Tibial artery (tissue), 4 donors: Measurements from ENCODE around the gene CDO1.
"Not testable (repeated sequence)": the region's sequence is repeated elsewhere in the genome, so short reads cannot be mapped to it uniquely, and the experiment has no call there.

Experiments
- DNase-seq, 2 donors: peaks; one replicate each; pipeline ENCODE4 v3.0.0-alpha.2; 2019
- H3K27ac ChIP-seq, 2 donors: fragments of 200-600 bp; sonication (generic) in 1 of 2; 1 replicate in 1 of 2; 2 replicates in 1 of 2; pipeline ENCODE4 v1.5.1; 2018 to 2019; ENCODE audit warnings: mild to moderate bottlenecking in 1 of 2
- H3K27me3 ChIP-seq, 2 donors: fragments of 200-600 bp; sonication (generic) in 1 of 2; one replicate each; pipeline versions ENCODE4 v1.5.1 to v1.6.0; 2016 to 2019
- H3K36me3 ChIP-seq, 3 donors: fragments of 200-600 bp; sonication (generic) in 2 of 3; one replicate each; pipeline ENCODE4 v1.5.1; 2016 to 2019; ENCODE audit warnings: mild to moderate bottlenecking in 2 of 3
- H3K4me1 ChIP-seq, 4 donors: fragments of 200-600 bp; sonication (generic) in 2 of 4; 1 replicate in 3 of 4; 2 replicates in 1 of 4; pipeline ENCODE4 v1.5.1; 2016 to 2019
- H3K4me3 ChIP-seq, 2 donors: fragments of 200-600 bp; sonication (generic) in 1 of 2; 1 replicate in 1 of 2; 2 replicates in 1 of 2; pipeline ENCODE4 v1.5.1; 2018 to 2019; ENCODE audit warnings: mild to moderate bottlenecking in 2 of 2
- H3K9me3 ChIP-seq, 3 donors: fragments of 200-600 bp; sonication (generic) in 1 of 3; one replicate each; pipeline ENCODE4 v1.5.1; 2016 to 2019
- CTCF ChIP-seq, 2 experiments: fragments of 200-600 bp in 1 of 2; fragments of 450-650 bp in 1 of 2; IDR thresholded peaks; one replicate each; pipeline ENCODE4 v1.5.1; 2017 to 2019; ENCODE audit warnings: antibody characterized with exemption in 2 of 2, mild to moderate bottlenecking in 1 of 2, moderate library complexity in 1 of 2
- intact Hi-C: fragments of 100-400 bp; cut with DNase I; formaldehyde crosslinking; loops from one replicate; pipeline ENCODE4 v1.15.0; 2023; ENCODE audit warnings: low total_unique reads

Gene CDO1

GRCh38 chr5:115810761-115811160 lies 5.7 kb downstream of the CDO1 start:
- intact Hi-C loops, result no loop called here

GRCh38 chr5:115809946-115810345 lies 6.5 kb downstream of the CDO1 start:
- Histone ChIP-seq H3K4me3 (no peak overlapping the region), H3K27me3 (peaks cover 0 to 12% of the 10 kb centered on the region in 2 donors), H3K27ac (no peak overlapping the region), H3K36me3 (peaks cover 0 to 8% (median 4%) of the 10 kb centered on the region in 3 donors), H3K4me1 (no peaks in the 10 kb centered on the region), H3K9me3 (no peaks in the 10 kb centered on the region)
- DNase-seq, result no peak
- intact Hi-C loops, result no loop called here
- no peak for TF ChIP-seq CTCF (IDR thresholded peaks at IDR 0.05)

More at GRCh38 chr5:115810761-115811160, 5.7 kb downstream of the CDO1 start:
- Histone ChIP-seq H3K27me3 (peaks cover 0 to 20% of the 10 kb centered on the region in 2 donors), H3K27ac (no peak overlapping the region), H3K4me3 (no peak overlapping the region), H3K4me1 (peaks cover 0 to 7% (median 4%) of the 10 kb centered on the region in 4 donors), H3K9me3 (no peaks in the 10 kb centered on the region), H3K36me3 (peaks cover 0 to 4% (median 4%) of the 10 kb centered on the region in 3 donors)
- no peak for TF ChIP-seq CTCF (IDR thresholded peaks at IDR 0.05)
- DNase-seq, result no peak

- H3K27ac ChIP-seq, H3K4me3 ChIP-seq, H3K4me1 ChIP-seq, intact Hi-C loops, DNase-seq, H3K9me3 ChIP-seq, H3K36me3 ChIP-seq, H3K27me3 ChIP-seq: not testable (repeated sequence)
These were observed 8.4 kb downstream of the CDO1 start for GRCh38 chr5:115808066-115808465.

- no peaks in the 10 kb centered on the region for H3K9me3 ChIP-seq
- intact Hi-C loops, result no loop called here
- no peaks in the 10 kb centered on the region for H3K4me1 ChIP-seq
- H3K4me3 ChIP-seq, result no peak overlapping the region
- peaks cover 0 to 4% of the 10 kb centered on the region in 2 donors for H3K27me3 ChIP-seq
- H3K36me3 ChIP-seq, result peaks cover 0 to 8% (median 3%) of the 10 kb centered on the region in 3 donors
- TF ChIP-seq CTCF (IDR thresholded peaks at IDR 0.05), result no peak
- no peak overlapping the region for H3K27ac ChIP-seq
- DNase-seq, result no peak
These were observed 8.8 kb downstream of the CDO1 start for GRCh38 chr5:115807654-115808052.

GRCh38 chr5:115806986-115807653 lies 9.3 kb downstream of the CDO1 start:
- Histone ChIP-seq H3K27me3 (no peaks in the 10 kb centered on the region), H3K27ac (no peak overlapping the region), H3K36me3 (peaks cover 0 to 8% (median 0%) of the 10 kb centered on the region in 3 donors), H3K4me1 (no peaks in the 10 kb centered on the region), H3K4me3 (no peak overlapping the region), H3K9me3 (no peaks in the 10 kb centered on the region)
- no peak for TF ChIP-seq CTCF (IDR thresholded peaks at IDR 0.05)
- DNase-seq, result no peak
- intact Hi-C loops, result no loop called here

GRCh38 chr5:115801984-115802383 lies 14.5 kb downstream of the CDO1 start:
- peaks cover 0 to 4% (median 0%) of the 10 kb centered on the region in 3 donors for H3K36me3 ChIP-seq
- no peak overlapping the region for H3K27ac ChIP-seq
- no peak for TF ChIP-seq CTCF (IDR thresholded peaks at IDR 0.05)
- no peaks in the 10 kb centered on the region for H3K9me3 ChIP-seq
- H3K4me3 ChIP-seq, result no peak overlapping the region
- no peak for DNase-seq
- no peaks in the 10 kb centered on the region for H3K4me1 ChIP-seq
- intact Hi-C loops, result no loop called here
- H3K27me3 ChIP-seq, result no peaks in the 10 kb centered on the region
